ENCODE results near the gene MS4A3.
"Not testable (repeated sequence)": the region's sequence is repeated elsewhere in the genome, so short reads cannot be mapped to it uniquely, and the experiment has no call there.

The MS4A3 gene, protein sequence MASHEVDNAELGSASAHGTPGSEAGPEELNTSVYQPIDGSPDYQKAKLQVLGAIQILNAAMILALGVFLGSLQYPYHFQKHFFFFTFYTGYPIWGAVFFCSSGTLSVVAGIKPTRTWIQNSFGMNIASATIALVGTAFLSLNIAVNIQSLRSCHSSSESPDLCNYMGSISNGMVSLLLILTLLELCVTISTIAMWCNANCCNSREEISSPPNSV

DNA sequence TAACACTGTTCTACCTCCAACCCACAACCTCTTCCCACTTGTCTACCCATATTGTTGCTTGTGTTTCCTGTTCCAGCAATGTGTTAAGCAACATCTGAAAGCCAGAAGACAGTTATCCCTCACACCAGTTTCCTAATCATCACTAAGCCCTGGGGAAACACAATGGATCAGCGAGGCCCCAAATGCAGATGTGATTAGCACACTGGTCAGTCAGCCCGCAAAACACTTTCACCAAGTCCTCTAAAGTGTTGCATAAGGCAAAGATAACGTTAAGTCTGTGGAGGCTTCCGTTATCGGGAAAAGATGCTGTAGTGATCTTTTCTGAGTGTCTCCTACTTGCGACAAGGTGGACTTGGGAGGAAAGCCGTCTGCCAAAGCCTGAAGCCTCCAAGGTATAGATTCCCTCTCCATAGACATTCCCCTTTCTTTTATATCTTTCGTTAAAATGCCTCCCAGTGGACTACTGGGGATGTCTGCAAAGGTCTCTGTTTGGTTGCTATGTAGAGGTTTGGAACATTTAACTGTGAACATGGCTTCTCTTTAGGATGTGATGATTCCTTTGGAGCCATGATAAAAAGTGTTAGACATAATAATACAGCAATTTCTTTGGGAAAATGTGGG is at the start of gene MS4A3:
Gene MS4A3 (plus strand): TSS at position 317 of the 621 bp plus-strand sequence. CDS start 4,496 bp downstream, outside the sequence.
- no peak for DNase-seq (ENCODE audit: low read depth)

DNA sequence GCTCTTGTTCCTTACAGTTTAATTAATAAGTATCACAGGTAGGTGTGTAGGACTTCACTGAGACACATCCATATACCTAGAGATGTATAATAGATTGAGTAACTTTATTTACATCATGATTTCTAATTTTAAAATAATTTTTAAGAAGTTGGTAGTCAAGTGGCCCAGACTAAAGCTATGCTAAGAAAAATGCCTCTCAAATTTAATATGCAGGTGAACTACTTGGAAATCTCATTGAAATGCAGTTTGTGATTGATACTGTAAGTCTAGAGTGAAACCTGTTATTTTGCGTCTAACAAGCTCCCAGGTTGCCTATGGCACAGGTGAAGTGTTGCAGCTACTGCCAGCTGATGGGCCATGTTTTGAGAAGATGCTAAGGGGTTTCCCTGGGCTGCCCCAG is 39.6 kb upstream of the MS4A3 start, which contains the start of gene OOSP4B:
Gene OOSP4B (plus strand): TSS at position 301 of the 400 bp plus-strand sequence.
- DNase-seq (ENCODE audit: low read depth), result no peak

DNA sequence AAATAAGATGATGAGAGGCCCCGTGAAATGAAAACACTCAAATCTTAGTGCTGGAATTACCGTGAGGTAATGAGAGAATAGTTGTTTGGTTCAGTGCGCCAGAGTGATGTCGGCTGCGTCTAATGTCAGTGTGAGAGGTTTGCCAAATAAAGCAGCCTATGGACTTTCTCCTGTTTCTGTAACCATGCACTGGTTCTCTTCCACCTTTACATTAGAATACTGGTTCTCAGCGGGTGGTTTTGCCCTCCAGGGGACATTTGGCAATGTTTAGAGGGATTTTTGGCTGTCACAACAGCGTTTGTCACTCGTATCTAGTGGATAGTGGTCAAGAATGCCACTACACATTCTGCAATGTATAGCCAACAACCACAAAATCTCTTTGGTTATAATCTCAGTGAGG is 38.4 kb upstream of the MS4A3 start:
- no peak for DNase-seq (ENCODE audit: low read depth)

DNA sequence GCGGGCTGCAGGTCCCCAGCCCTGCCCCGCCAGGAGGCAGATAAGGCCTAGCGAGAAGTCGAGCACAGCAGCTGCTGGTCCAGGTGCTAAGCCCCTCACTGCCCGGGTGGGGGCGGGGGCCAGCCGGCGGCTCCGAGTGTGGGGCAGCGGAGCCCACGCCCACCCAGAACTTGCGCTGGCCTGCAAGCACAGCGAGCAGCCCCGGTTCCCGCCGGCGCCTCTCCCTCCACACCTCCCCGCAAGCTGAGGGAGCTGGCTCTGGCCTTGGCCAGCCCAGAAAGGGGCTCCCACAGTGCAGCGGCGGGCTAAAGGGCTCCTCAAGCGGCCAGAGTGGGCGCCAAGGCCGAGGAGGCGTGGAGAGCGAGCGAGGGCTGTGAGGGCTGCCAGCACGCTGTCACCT is 36.1 kb upstream of the MS4A3 start:
- not testable (repeated sequence) for DNase-seq (ENCODE audit: low read depth)

DNA sequence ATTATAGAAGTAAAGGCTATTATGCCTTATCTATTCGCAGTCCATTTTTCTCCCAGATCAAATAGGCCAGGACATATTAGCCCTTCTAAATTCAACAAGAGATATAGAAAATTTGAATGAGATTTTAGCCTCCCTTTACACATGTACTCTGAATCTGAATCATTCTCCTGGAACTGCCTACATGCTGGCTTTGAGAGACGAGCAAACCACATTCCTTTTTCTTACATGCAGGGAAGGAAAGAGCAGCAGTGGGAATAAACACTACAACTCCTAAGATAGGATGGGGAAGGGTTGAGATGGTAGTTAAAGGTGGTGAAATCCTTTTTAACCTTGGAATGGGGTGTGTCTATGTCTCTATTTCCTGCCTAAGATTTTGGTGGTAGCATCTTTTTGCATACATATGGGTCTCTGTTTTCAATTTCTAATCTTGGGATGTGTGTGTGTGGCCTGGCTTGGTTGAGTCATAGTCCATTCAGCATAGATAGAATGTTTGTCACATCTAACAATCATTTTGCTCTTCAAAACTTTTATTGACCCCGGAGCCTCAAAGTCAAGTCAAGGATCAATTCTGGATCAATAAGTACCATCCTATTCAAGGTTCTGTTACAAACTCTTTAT is 27.3 kb upstream of the MS4A3 start:
- no peak for DNase-seq (ENCODE audit: low read depth)

DNA sequence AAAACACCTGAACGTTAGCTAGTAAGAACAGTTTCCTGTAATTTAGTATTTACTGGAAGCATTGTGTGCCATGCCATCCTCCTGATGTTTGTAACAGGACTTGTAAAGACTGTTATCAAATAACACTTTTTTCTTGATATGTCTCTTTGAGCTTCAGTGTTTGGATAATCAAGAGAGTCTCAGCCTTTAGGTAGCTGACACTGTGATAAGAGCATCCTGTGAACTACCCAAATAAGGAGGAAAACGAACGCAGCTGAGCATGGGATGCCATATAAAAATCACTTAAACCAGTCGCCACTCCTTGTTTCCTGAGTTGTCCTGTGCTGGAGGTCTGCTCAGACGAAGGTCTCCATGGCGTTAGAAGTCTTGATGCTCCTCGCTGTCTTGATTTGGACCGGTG is 16.4 kb upstream of the MS4A3 start, which contains the start of gene OOSP2:
Gene OOSP2 (plus strand): TSS at position 301 of the 400 bp plus-strand sequence. CDS start 51 bp downstream, at position 352.
- DNase-seq (ENCODE audit: low read depth), result no peak

DNA sequence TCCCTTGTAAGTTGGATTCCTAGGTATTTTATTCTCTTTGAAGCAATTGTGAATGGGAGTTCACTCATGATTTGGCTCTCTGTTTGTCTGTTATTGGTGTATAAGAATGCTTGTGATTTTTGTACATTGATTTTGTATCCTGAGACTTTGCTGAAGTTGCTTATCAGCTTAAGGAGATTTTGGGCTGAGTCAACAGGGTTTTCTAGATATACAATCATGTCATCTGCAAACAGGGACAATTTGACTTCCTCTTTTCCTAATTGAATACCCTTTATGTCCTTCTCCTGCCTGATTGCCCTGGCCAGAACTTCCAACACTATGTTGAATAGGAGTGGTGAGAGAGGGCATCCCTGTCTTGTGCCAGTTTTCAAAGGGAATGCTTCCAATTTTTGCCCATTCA is 6.0 kb upstream of the MS4A3 start:
- not testable (repeated sequence) for DNase-seq (ENCODE audit: low read depth)

DNA sequence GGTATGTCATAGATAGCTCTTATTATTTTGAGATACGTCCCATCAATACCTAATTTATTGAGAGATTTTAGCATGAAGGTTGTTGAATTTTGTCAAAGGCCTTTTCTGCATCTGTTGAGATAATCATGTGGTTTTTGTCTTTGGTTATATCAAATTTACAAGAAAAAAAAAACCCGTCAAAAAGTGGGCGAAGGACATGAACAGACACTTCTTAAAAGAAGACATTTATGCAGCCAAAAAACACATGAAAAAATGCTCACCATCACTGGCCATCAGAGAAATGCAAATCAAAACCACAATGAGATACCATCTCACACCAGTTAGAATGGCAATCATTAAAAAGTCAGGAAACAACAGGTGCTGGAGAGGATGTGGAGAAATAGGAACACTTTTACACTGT is 5.6 kb upstream of the MS4A3 start:
- not testable (repeated sequence) for DNase-seq (ENCODE audit: low read depth)

DNA sequence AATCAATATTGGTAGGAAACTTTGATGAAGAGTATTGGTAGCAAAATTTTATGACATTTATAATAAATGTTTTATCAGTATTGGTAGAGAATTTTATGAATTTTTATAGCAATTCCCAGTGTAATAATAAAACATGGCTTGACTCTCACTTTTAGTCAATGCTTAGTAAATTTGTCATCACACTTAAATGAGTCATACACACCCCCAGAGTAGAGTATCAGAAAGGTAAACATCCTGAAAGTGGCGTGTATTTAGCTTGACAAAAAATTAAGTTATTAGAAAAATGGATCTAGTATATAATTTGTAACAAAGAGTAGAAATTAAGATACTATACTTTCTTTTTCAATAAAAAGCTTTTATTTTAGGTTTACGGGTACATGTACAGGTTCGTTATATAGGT is 2.6 kb downstream of the MS4A3 start:
- no peak for DNase-seq (ENCODE audit: low read depth)

DNA sequence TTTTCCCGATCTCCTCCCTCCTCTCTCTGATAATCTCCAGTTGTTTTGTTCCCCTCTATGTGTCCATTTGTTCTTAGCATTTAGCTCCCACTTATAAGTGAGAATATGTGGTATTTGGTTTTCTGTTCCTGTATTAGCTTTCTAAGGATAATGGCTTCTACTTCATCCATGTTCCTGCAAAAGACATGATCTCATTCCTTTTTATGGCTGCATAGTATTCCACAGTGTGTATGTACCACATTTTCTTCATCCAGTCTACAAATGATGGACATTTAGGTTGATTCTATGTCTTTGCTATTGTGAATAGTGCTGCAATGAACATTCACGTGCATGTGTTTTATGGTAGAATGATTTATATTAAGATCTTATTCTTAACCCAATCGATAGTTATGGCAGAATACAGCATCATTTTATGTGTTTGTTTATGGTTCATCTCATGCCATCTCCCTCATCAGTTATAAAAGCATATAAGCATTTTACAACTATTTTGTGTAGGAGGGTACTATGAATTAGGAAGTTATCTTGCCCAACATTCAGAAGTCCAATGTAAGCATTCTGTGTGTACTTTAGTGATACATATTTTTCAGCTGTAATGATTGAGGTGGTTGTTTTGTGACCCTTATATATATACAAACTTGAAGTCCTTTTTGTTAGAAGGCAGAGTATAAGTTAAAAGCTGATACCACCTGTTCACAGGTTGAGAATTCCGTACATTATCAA is 3.2 kb downstream of the MS4A3 start:
- DNase-seq (ENCODE audit: low read depth), result no peak

DNA sequence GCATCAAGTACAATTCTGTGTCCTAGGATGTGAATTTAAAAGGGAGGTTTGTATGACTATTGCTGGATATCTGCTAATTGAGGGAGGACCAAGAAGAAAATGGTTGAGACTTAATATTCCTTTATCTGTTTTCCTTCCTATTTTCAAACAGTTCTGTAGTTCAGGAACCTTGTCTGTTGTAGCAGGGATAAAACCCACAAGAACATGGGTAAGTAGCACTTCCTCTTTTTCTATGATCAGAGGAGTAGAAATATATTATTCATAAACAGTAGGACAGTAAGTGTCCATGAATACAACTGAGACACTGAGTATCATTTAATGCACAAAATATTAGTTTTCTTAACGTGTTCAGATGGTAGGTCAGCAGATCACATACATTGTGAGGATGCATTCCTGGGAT is 7.6 kb downstream of the MS4A3 start:
- no peak for DNase-seq (ENCODE audit: low read depth)

DNA sequence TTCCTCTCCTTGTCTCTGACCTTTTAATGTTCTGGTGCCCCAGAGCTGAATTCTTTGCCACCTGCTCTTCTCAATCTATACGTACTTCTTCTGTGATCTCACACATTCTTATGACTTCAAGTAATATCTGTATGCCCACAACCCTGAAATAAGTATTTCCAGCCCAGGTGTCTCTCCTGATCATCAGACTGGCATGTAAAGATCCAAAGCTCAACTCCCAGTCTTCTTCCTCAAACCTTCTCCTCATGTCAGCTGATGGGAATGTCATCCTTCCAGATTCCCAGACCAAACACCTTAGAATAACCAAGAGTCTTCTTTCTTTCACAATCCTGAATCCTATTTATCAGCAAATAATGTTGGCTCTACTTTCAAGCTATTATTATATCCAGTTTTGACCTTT is 9.3 kb downstream of the MS4A3 start:
- DNase-seq (ENCODE audit: low read depth), result no peak

DNA sequence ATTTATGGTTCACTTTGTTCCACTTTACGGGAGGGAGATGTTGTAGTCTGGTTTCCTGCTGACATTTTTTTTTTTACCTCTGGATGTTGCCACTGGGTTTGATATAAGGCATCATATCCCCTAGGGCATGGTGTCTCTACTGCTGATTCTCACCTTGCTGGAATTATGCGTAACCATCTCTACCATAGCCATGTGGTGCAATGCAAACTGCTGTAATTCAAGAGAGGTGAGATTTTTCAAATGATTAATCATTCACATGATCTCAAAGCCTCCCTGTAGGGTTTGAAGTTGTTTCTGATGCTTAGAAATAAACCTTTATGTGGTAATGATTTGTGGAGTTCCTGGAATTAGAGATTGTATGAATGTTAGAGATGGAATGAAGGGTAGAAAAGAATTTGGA is 13.0 kb downstream of the MS4A3 start:
- DNase-seq (ENCODE audit: low read depth), result no peak

DNA sequence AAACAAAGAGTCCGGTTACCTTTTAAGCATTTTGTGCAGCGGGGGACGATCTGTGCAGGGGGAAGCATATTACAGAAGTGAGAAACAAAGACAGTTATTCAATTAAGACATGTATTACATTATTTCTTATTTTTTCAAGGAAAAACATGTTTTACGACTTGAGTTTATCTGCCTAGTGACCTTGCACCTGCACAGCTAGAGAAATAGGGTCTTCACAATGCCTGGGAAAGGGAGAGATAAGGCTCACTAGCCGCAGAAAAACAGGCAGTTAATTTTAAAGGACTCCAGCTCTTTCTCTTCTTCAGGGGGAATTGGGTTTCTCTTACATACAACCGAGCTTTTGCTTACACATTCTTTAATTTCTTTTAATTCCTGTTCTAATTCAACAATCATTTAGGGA is 15.2 kb downstream of the MS4A3 start:
- DNase-seq (ENCODE audit: low read depth), result not testable (repeated sequence)

DNA sequence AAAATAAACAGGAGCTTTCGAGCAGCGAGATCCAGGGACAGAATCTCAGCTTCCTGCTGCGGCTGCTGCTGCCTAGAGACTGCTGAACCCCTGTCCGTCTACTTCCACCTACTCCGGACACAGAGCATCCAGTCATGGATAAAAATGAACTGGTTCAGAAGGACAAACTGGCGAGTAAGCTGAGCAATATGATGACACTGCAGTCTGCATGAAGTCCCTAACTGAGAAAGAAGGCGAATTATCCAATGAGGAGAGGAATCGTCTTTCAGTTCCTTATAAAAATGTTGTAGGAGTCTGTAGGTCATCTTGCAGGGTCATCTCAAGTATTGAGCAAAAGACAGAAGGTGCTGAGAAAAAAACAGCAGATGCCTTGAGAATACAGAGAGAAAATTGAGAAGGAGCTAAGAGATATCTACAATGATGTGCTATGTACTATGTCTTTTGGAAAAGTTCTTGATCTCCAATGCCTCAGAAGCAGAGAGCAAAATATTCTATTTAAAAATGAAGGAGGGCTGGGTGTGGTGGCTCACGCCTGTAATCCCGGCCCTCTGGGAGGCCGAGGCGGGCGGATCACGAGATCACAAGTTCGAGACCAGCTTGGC is 20.9 kb downstream of the MS4A3 start:
- DNase-seq (ENCODE audit: low read depth), result no peak

DNA sequence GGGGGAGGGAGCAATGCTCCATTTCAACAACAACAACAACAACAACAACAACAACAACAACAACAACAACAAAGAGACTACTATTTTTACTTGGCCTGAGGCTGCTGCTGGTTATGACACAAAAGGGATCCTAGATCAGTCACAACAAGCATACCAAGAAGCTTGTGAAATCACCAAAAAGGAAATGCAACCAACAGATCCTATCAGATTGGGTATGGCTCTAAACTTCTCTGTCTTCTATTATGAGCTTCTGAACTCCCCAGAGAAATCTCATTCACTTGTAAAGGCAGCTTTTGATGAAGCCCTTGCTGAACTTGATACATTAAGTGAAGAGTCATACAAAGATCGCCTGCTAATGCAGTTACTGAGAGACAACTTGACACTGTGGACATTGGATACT is 21.5 kb downstream of the MS4A3 start:
- DNase-seq (ENCODE audit: low read depth), result no peak

DNA sequence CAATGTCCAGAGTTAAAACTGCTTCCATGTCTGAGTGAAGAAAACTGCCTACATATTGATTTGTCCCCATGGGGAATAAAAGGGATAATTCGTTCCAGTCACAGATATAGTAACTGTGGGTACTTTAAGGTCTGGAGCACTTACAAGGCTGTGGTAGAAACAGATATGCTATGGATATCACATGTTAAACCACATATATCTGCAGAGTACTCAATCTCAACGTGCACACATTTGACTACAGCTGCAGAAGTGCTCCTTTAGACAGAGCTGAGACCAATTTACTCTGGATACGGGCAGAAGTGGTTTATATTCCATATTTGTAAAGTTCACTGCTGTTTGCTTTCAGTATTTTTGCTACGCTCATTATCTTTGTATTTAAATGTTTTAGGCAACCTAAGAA is 22.3 kb downstream of the MS4A3 start:
- no peak for DNase-seq (ENCODE audit: low read depth)

DNA sequence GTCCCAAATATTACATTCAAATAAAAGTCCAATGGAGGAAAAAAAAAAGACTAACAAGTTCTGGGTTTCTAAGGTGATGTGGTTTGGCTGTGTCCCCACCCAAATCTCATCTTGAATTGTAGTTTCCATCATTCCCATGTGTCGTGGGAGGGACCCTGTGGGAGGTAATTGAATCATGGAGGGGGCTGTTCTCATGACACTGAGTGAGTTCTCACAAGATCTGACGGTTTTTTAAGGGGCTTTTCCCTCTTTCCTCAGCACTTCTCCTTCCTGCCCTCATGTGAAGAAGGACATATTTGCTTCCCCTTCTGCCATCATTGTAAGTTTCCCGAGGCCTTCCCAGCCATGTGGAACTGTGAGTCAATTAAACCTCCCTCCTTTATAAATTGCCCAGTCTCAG is 24.1 kb downstream of the MS4A3 start:
- DNase-seq (ENCODE audit: low read depth), result no peak

DNA sequence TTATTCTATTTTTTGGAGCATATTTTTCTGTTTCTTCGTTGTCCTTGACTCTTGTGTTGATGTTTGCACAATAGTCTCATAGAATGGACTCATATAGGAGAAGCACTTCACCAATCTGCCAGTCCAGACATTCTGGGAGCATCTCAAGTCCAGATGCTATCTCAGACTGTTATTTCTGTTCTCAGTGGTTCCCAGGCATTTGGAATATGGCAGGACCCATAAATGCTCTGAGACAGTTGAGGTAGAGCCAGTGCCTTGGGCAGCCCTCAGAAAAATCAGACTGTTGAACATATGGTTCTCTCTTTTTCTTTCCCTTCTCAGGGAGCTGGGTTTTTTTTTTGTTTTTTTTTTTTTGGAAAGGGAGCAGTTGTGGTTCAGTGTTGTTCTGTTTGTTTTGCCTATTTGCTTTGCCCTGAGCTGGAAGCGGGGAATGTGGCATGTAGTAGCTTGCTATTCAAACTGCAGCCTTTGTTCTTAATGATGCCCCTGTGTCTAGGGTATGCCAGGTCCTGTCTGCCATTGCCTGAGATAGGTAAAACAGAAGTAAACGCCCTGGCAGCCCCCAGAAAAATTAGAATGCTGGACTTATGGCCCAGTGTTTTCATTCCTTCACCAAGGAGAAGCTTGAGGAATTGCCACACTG is 28.3 kb downstream of the MS4A3 start:
- DNase-seq (ENCODE audit: low read depth), result no peak

DNA sequence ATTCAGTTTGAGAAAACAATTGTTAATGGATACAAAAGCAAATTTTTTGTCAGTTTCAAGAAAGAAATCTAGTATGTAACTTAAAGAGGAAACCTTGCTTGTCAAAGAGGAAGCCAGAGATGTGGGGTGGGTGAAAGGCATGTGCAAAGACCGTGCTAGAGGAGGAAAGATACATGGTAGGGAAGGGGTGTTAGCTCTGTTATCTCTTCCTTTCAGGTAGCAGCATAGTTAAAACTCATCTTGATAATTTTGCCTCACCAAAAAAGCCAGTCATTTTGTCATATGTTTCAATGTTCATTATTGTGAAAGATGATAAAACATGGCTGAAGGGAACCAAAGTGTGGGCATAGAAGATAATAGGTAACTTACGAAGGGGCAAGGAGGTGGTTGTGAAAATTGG is 29.4 kb downstream of the MS4A3 start:
- DNase-seq (ENCODE audit: low read depth), result no peak

DNA sequence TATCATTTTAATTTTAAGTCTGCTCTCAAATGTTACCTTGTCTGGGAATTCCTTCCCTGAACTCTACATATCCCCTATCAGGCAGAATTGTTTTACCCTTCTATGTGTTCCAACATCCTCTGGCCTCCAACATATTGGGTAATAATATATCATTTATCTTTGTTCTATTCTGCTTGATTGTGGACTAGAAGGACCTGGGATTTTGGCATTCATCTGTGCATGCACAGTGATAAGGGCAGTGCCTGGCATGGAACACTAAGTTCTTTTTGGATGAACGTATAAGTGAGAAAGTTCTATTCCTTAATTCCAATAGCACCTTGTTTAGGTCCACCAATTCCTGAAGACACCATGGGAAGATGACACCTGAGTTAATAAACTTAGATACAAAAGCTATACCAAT is 30.8 kb downstream of the MS4A3 start:
- DNase-seq (ENCODE audit: low read depth), result no peak

DNA sequence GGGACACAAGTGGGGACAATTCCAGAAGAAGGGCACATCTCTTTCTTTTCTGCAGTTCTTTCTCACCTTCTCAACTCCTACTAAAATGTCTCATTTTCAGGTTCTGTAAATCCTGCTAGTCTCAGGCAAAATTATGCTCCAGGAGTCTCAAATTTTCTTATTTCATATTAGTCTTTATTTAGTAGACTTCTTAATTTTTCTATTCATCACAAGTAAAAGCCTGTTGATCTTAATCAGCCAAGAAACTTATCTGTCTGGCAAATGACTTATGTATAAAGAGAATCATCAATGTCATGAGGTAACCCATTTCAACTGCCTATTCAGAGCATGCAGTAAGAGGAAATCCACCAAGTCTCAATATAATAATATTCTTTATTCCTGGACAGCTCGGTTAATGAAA is 31.9 kb downstream of the MS4A3 start, which contains the start of gene MS4A2:
Gene MS4A2 (plus strand): TSS at position 301 of the 400 bp plus-strand sequence. CDS start 102 bp downstream, outside the sequence.
- DNase-seq (ENCODE audit: low read depth), result no peak

Measured in stromal cell of bone marrow (primary cell).